ENCODE results near the gene MTHFSD.

DNA sequence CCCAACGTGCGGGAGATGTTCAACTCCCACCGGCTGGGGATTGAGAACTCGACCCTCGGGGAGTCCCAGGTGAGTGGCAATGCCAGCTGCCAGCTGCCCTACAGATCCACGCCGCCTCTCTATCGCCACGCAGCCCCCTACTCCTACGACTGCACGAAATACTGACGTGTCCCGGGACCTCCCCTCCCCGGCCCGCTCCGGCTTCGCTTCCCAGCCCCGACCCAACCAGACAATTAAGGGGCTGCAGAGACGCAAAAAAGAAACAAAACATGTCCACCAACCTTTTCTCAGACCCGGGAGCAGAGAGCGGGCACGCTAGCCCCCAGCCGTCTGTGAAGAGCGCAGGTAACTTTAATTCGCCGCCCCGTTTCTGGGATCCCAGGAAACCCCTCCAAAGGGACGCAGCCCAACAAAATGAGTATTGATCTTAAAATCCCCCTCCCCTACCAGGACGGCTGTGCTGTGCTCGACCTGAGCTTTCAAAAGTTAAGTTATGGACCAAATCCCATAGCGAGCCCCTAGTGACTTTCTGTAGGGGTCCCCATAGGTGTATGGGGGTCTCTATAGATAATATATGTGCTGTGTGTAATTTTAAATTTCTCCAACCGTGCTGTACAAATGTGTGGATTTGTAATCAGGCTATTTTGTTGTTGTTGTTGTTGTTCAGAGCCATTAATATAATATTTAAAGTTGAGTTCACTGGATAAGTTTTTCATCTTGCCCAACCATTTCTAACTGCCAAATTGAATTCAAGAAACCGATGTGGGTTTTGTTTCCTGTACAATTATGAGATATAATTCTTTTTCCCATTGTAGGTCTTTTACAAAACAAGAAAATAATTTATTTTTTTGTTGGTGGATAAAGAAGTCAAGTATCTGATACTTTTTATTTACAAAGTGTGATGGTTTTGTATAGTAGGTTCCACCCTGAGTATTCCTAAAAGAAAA lies 13.9 kb upstream of the MTHFSD start:
- TF ChIP-seq, protein P1, sequence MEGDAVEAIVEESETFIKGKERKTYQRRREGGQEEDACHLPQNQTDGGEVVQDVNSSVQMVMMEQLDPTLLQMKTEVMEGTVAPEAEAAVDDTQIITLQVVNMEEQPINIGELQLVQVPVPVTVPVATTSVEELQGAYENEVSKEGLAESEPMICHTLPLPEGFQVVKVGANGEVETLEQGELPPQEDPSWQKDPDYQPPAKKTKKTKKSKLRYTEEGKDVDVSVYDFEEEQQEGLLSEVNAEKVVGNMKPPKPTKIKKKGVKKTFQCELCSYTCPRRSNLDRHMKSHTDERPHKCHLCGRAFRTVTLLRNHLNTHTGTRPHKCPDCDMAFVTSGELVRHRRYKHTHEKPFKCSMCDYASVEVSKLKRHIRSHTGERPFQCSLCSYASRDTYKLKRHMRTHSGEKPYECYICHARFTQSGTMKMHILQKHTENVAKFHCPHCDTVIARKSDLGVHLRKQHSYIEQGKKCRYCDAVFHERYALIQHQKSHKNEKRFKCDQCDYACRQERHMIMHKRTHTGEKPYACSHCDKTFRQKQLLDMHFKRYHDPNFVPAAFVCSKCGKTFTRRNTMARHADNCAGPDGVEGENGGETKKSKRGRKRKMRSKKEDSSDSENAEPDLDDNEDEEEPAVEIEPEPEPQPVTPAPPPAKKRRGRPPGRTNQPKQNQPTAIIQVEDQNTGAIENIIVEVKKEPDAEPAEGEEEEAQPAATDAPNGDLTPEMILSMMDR (optimal IDR thresholded peaks at IDR 0.05 in 1 of 3, IDR thresholded peaks at IDR 0.05 in 1 of 3, conservative IDR thresholded peaks at IDR 0.05 in 1 of 3; ENCODE audit: extremely low read depth in 1 of 3, insufficient read depth in 2 of 3, low read length in 3 of 3): no peak
- peak; percentile 94 for TF ChIP-seq EZH2 (IDR thresholded peaks at IDR 0.05; ENCODE audit: low read length)
